UCSD-AML1 (cell line): ENCODE data around the gene AKAP3.

Experiments used
- DNase-seq: peaks from one replicate; lab custom pipeline; 2025; ENCODE audit not compliant: unreplicated experiment; lab: John Stamatoyannopoulos, UW

The AKAP3 gene

DNA sequence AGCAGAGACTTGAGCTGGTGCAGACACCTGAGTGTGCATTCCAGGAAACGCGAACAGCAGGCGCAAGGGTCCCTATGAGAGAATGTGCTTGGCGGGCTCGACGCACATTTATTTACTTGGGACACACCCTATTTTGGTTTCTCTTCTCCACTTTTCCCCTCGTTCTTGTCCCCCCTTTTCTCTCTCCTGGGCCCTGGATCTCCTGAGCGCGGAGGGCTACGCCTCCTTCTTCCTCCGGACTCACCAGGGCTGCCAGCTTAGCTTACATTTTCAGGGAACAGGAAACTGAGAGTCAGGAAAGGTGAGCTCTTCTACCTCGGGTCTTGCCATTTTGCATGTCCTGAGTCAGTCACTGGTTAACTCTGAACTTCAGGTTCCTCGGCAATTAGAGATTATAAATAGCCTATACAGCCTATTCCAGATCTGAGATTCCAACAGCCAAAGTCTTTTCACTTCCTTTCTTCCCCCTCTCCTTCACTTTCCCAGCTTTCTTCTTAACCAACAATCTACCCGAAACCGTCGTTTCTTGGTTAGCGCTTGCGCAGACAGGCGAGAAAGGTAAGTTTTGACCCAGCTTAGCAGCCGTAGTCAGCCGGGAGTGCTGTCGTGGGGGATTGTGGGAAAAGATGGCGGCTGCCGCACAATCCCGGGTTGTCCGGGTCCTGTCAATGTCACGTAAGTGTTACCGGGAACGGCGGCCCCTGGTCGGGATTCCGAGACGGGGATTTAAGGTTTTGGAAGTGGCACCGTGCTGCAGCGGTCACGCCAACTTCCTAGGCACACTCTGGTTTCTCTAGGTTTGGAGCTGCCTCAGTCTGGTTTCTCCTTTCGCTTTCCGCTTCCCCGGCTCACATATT is at the start of gene AKAP3, which contains the start of gene NDUFA9:
Gene AKAP3 (minus strand): TSS at position 551 of the 857 bp plus-strand sequence. CDS start 10,855 bp downstream, outside the sequence.
Gene NDUFA9 (plus strand): TSS at position 614 of the 857 bp plus-strand sequence. CDS start 13 bp downstream, at position 627.
- DNase-seq: peak; percentile 76

DNA sequence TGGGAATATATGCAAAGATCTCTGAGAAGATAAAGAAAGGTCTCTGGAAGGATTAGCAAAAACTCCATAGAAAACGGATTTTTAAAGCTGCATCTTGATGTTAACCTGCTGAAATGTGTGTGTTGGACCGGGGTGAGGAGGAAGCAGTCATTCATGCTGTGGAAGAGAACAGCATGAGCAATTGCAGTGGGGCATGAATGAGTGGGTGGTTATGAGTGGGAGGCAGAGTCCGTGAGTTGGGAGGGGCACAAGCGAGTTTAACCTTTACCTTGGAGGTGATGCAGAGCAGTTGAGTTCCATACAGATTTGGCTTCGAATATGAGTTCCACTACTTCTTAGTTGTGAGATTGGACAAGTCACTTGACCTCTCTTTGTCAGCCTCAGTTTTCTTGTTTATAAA is 41.9 kb upstream of the AKAP3 start:
- no peak for DNase-seq

DNA sequence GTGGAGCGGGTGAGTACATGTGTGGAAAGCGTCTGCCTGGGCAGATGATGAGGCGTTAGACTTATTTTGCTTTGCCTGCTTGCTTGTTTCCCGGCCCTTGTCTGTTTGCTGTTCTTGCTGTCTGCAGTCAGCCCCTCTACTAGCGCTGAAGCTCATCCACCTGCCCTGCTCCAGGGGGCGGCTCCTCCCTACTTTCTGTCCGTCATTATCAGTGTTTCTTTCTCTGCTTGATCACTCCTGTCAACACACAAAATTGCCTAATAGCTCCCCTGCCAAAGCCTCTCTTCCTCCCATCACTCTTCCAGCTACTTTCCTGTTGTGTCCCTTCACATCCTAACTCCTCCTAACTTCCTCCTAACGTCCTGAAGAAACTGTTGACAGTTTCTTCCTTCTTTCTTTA is 36.5 kb upstream of the AKAP3 start:
- DNase-seq: no peak

DNA sequence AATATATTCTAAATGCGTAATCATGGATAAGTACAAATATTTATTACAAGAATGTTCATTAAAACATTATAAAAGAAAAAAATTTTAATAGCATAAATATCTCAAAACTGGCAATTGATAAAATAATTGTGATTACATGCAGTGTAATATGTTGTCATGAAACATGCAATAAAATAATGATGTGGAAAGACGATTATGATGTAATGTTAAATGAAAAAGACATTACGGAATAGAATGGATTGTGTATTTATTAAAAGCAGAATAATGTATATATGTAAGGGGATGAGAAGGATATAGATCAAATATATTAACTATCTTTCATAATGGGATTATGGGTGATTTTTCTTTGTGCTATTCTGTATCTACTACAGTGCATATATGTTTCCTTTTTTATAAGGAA is 32.9 kb upstream of the AKAP3 start:
- DNase-seq: no peak

DNA sequence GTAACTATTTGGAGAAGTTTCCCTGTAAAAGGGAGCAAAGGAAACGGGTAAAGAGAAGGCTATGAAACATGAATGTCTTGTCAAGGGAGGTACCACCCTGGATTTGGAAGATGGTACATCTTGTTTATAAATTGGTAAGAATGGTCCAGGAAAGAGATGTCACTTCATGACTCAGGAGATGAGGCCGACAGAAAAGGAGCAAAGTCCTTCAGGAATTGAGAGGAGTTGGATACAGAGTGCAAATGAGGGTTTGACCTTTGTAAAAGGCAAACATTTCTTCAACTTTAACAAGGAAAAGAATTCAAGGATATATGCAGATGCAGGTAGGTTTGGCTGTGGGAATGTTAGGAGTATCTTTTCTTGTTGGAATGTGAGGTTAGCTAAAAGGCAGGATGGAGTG is 30.9 kb upstream of the AKAP3 start:
- DNase-seq: no peak

DNA sequence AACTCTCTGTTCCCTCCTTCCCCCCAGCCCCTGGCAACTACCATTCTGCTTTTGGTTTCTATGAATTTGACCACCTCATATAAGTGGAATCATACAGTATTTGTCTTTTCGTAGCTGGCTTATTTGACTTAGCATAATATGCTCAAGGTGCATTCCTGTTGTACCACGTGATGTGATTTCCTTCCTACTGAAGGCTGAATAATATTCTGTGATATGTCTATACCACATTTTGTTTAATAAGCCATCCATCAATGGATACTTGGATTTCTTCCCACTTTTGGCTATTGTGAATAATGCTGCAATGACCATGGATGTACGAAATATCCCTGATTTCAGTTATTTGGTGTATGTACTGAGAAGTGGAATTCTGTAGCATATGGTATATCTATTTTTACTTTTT is 16.4 kb upstream of the AKAP3 start:
- DNase-seq: no peak

DNA sequence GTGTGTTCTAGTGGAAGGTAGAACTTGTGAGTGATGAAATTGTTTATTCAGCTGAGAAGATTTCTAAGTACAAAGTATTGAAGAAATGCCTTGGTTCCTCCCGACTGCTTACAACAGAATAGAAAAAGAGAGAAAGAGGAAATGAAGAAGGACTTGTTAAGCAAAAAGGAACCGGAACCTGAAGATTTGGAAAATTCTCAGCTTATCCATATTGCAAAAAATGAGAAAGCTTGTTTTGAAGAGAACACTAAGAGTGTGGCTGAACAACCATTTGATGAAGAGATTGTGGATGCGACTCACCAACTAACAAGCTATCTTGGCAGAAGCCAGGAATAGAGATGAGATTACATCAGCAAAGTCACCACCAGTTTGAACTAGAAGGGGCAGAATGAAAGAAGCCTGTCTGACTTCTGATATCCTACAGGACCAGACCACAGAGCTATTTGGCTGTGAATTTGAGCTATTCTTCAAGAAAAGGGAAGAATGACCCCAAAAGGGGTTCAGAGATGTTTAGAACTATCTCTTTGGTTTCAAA is 15.2 kb upstream of the AKAP3 start:
- no peak for DNase-seq

DNA sequence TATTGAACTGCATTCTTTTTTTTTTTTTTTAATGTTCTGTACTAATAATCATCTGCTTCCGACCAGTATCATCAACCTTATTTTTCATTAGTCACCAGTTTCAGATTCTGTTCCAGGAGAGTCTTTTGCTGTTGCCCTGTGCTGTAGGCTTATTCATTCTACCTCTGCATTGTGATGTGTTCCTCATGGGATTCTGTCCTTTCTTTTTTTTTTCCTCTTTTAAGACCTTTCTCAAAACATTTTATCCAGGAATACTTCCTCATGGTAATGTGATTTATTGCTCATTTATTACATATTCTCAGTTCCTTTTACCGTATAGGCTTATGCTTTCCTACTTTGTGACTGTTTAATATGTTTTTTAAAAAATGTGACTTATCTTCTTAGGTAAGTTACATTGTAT is 4.8 kb upstream of the AKAP3 start:
- no peak for DNase-seq

DNA sequence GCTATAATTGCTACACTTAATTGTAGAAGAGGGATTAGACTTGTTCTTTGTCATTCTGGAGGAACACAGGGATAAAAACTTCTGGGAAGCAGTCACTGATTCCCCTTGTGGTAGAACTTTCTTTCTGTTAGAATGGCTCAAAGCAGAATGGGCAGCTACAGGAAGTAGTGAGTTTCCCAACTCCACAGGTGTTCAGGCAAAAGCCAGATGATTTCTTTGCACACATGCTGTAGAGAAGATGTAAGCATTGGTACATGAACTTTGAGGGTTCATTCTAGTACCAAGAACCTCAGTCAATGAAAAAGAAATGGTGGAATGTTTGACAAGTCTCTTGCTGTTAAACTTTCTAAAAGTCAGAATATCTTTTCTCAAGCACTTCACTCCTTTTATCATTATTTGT is 4.4 kb upstream of the AKAP3 start:
- no peak for DNase-seq

DNA sequence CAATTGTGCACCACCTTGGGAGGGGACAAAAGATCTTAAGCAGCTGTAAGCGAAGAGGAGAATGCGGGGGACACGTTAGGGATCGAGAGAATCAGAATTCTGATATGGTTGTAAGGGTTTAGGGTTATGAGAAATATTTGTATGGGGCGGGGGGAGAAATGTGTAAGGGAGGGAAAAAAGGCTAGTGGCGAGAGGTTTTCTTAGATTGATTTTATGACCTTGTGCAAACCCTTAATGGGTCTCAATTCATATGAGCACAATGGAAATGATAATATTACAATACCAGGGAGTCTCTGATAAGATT is 459 bp upstream of the AKAP3 start:
- no peak for DNase-seq

DNA sequence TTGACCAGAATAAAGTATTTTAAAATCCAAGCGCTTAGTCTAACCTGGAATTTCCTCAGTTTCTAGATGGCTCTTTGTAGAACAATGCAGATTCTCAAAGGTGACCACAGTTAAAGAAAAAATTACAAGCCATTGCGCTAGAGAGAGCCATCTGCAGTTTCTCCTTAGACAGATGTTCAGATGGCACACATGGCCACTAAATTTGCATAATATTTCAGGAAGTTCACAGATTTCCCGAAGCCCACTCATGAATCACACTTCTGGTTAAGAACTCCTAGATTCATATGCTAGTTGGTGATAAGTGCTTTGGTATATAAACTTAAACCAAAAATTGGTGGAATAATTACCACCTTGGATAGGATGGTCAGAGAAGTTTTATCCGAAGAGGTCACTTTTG is 749 bp downstream of the AKAP3 start:
- DNase-seq: no peak

DNA sequence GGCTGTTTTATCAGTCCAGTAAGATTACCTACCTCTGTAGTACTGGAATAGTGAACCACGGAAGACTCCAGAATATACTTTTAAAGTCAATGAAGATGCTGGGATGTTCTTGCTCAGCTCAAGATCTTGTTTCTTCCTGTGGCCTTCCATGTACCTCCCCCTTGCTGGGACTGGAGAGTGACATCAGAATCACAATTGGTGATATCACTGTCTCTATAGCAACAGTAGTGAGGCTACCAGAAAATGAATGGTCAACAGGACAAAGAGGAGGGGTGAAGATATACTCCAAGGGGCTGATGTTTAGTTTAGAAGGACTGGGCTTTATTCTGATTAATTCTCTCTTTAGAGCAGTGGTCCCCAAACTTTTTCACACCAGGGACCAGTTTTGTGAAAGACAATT is 3.8 kb downstream of the AKAP3 start:
- no peak for DNase-seq

DNA sequence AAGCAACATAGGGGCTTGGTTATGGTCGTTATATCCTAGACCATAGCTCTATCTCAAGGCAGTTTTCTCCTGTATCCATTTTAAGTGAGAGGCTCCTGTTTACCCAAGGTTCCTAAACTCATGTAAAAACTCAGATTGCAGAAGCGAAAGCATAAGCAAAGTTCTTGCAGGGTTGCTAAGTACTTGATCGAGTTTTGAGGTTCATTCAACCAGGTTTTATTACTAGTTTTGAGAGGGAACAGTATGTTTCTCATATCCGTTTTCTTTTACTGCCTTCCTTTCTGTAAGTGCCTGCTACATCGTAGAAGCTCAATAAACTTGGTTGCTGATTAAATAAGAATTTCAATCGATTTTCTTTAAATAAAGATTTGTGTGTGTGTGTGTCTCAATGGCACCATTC is 5.1 kb downstream of the AKAP3 start:
- no peak for DNase-seq

DNA sequence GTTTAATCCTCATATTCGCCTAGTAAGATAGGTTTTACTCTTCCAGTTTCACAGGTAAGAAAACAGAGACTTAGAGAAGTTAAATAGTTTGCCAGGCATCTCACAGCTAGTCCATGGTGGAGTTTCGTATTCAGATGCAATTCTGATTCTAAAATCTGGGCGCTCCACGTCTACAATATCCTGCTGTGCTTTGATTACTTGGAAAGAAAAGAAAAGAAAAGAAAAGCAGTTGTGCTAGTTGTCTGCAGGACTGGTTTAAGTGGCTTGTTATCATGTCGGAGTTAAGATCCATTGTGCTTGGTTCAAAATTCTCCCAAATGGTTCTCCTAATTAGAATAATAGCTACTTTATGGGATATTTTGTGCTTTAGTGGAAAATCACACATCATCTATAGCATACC is 18.6 kb downstream of the AKAP3 start:
- no peak for DNase-seq

DNA sequence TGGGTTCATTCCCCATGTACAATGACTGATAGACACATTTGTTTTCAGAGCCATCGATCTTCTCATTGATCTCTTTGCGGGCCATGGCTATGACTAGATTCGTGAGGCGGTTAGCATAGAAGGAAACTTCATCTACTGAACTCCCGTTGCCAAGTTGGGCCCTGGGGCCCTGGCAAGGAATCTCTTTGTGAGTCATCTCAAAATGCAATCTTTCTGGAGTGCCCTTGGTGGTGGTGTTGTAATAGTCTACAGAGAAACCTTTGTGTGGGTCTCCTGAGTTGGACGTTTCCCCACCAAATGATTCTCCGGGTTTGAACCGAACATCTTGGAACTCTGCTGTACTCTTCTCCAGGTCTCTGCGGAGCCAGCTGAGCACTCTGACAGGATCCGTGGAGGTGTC is 20.4 kb downstream of the AKAP3 start:
- DNase-seq: no peak

DNA sequence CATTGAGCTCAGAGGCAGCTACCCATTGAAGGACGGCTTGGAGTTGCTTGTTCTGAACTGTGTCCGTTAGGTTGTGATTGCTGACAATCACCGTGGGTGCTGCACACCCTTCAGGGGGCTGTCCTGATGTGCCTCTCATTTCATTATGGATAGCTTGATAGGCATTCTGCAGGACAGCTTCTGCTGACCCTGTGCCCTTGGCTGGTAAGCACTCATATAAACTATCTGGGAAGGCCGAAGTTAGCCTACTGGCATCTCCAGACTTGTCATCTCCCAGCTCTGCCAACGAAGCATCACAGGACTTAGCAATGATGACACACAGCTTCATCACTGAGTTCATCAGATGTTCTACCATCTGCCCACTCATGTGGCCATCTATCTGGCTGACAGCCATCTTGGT is 22.3 kb downstream of the AKAP3 start:
- DNase-seq: no peak

DNA sequence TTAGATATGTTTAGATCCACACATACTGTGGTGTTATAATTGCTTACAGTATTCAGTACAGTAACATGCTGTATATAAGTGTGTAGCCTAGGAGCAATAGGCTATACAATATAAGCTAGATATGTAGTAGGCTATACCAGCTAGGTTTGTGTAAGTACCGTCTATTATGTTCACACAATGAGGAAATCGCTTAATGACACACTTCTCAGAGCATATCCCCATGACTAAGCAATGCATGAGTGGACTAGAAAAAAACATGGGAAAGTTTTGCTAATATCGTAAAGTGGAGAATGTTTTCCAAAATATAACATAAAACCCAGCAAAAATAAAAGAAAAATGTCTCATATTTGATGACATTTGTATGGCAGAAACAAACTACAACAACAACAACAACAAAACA is 27.3 kb downstream of the AKAP3 start:
- no peak for DNase-seq

DNA sequence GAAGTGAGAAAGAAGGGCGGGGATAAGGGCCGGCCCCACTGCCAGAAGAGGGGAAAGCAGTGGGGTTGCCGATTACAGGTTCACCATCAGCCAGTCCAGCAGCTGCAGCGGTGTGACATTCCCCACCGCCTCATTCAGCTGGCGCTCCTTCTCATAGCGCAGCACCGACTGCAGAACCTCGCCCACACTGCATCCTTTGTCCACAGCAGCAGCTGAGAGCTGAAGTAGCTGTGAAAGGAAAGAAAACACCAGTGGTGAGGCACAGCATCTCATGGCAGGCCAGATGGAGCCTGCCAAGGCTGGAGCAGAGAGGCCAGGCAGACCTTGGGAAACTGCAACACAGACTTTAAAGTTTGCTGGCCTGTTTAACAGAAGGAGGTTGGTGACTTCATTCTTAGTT is 33.2 kb downstream of the AKAP3 start:
- DNase-seq: no peak

DNA sequence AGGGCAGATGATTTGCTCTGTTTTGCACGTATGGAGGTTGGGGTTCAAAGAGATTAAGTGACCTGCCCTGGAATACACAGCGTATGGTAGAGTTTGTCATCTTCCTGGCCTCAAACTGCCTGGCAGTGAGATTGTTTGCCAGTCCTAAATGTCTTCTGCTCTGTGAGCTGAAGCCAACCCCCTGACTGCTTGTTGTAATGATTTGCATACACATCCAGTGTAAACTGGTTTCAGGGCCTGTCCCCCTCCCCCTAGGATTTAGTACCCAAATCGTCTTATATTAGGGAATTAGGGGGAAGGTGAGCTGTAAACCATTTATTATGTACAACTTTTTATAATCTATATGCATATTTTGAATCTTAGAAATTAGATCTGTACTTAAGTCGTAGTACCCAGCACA is 38.4 kb downstream of the AKAP3 start:
- no peak for DNase-seq

DNA sequence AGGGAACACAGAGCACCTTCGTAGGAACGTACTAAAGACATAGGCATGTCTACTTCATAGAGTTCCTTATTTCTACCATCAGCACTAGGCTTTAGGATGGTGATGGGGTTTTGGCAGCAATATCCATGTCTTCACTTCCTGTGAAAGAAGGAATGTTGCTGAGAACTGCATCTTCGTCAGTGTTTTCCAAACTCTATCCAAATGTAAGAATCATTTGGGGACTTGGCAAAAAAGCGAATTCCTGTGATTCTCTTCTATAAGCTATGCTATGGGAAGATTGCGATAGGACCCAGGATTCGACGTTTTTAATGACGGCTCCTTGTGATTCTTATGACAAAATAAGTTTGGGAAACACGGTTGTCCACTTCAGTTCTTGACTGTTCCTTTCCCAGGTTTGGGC is 39.8 kb downstream of the AKAP3 start:
- DNase-seq: no peak

DNA sequence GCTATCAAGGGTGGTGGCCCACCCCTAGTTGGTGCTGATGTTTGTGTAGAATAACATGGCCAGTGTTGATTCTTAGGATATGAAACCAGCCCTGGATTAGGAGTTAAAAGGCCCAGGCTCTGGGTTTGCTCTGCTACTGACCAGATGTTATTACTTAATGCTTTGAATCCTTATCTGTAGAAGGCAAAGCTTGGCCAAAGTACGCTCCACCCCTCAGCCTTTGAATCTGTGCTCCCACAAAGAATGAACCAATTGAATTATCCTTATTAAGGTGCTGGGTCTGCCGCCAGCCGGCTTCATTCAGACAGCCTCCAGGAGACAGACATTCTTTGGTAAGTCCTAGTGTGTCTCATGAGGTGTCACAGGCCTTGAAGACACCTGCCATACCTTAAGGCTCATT is 41.8 kb downstream of the AKAP3 start:
- no peak for DNase-seq

DNA sequence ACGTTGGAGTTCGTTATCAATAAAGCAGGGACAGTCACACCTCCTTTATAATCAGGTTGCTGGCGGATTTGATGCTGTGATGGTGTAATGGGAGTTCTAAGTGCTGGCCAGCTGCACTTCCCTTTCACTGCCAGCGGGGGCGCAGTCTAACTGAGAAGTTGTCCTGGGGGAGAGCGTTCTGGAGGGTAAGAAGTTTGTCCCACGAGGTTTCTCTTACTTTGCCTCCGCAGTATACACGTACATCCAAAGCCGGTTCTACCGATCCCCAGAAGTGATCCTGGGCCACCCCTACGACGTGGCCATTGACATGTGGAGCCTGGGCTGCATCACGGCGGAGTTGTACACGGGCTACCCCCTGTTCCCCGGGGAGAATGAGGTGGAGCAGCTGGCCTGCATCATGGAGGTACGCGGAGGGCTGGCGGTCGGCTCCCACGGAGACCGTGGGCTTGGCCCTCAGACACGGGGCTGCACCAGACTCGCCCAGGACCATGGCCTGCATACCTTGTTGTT is 44.1 kb downstream of the AKAP3 start:
- peak; percentile 75 for DNase-seq

DNA sequence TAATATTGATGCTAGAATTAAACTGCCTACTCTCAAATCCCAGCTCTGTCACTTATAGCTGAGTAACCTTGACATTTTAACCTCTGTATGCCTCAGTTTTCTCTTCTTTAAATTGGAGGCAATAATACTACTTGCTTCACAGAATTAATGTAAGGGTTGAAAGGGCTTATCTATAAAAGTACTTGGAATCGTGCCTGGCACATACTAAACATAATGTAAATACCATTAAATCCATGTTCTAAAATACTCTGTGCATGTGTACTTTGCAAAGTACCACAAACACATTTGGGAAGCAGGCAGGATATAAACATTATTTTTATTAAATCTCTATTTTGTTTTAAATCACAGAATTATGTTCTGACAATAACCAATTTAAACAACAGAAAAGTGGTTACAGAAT is 44.9 kb downstream of the AKAP3 start:
- no peak for DNase-seq
